NCI-H2107 treated with DMSO at 0.1 percent for 48 hours (cell line): Measurements from ENCODE around the gene ASL.
"Not testable (repeated sequence)": the region's sequence is repeated elsewhere in the genome, so short reads cannot be mapped to it uniquely, and the experiment has no call there.

ENCODE experiments used
- DNase-seq: peaks from one replicate; lab custom pipeline; 2025; ENCODE audit not compliant: unreplicated experiment; lab: John Stamatoyannopoulos, UW

Gene ASL

GRCh38 chr7:66118603-66119002, 43.0 kb downstream of the ASL start:
- DNase-seq = no peak

GRCh38 chr7:66119245-66119850, 43.7 kb downstream of the ASL start:
- DNase-seq = no peak

- DNase-seq = no peak
These were observed 47.5 kb downstream of the ASL start for GRCh38 chr7:66123175-66123528.

GRCh38 chr7:66124569-66124861, 48.9 kb downstream of the ASL start:
- not testable (repeated sequence) for DNase-seq

GRCh38 chr7:66125052-66125694, 49.6 kb downstream of the ASL start:
- no peak for DNase-seq

- DNase-seq = not testable (repeated sequence)
These were observed 50.2 kb downstream of the ASL start for GRCh38 chr7:66125781-66126352.

- not testable (repeated sequence) for DNase-seq
These were observed 51.6 kb downstream of the ASL start for GRCh38 chr7:66127172-66127571.

- no peak for DNase-seq
These were observed 63.6 kb downstream of the ASL start for GRCh38 chr7:66138994-66139752.

- DNase-seq = no peak
These were observed 65.3 kb downstream of the ASL start for GRCh38 chr7:66140924-66141323.

GRCh38 chr7:66142334-66142733, 66.7 kb downstream of the ASL start:
- no peak for DNase-seq

GRCh38 chr7:66142996-66143395, 67.4 kb downstream of the ASL start:
- no peak for DNase-seq
